Common myeloid progenitor, CD34-positive (primary cell): ENCODE results near the gene ARAF.

ENCODE experiments used
- CTCF ChIA-PET: fragments of 350-600 bp; sonication (Branson Sonifier 250); formaldehyde crosslinking; loops from one replicate; lab custom pipeline; 2021; ENCODE audit warnings: antibody characterized with exemption; lab: Charles Lee
- POLR2A ChIA-PET: fragments of 350-600 bp; sonication (Branson Sonifier 250); formaldehyde crosslinking; loops from one replicate; lab custom pipeline; 2021; ENCODE audit warnings: antibody characterized with exemption; lab: Charles Lee
- DNase-seq, 3 donors: peaks; one replicate each; pipeline versions ENCODE4 v3.0.0 to v3.0.0-alpha.2; 2013
- H3K27ac ChIP-seq, 2 experiments: 1 replicate in 1 of 2; 2 replicates in 1 of 2; pipeline ENCODE4 v1.7.0; 2013; ENCODE audit warnings: inconsistent platforms in 2 of 2, low read length in 2 of 2, mild to moderate bottlenecking in 2 of 2, low read depth in 1 of 2, moderate library complexity in 1 of 2; ENCODE audit not compliant: severe bottlenecking in 2 of 2, insufficient read depth in 1 of 2, poor library complexity in 1 of 2
- H3K27me3 ChIP-seq, 5 experiments: replicated peaks in 2 of 5; 1 replicate in 3 of 5; 2 replicates in 2 of 5; pipeline versions ENCODE4 v1.6.1 to v1.7.0; 2013; ENCODE audit warnings: low read length in 4 of 5, mild to moderate bottlenecking in 2 of 5, moderate library complexity in 2 of 5, inconsistent platforms in 1 of 5; ENCODE audit not compliant: insufficient read depth in 5 of 5, control insufficient read depth in 4 of 5
- H3K36me3 ChIP-seq, 4 experiments: 1 replicate in 2 of 4; 2 replicates in 2 of 4; pipeline versions ENCODE4 v1.6.1 to v1.7.0; 2013; ENCODE audit warnings: low read length in 3 of 4, control low read depth in 1 of 4, mild to moderate bottlenecking in 1 of 4; ENCODE audit not compliant: control insufficient read depth in 4 of 4, insufficient read depth in 4 of 4
- H3K4me1 ChIP-seq, 4 experiments: 1 replicate in 3 of 4; 2 replicates in 1 of 4; pipeline versions ENCODE4 v1.6.1 to v1.7.1; 2013; ENCODE audit warnings: low read length in 3 of 4, mild to moderate bottlenecking in 3 of 4, control low read depth in 1 of 4, inconsistent platforms in 1 of 4, moderate library complexity in 1 of 4; ENCODE audit not compliant: control insufficient read depth in 4 of 4, insufficient read depth in 4 of 4; ENCODE audit errors: control extremely low read depth in 1 of 4
- H3K4me3 ChIP-seq, 7 experiments: 1 replicate in 4 of 7; 2 replicates in 3 of 7; pipeline versions ENCODE4 v1.5.1 to v1.7.0; 2013; ENCODE audit warnings: mild to moderate bottlenecking in 7 of 7, low read length in 6 of 7, moderate library complexity in 6 of 7, inconsistent platforms in 2 of 7, low read depth in 2 of 7, control low read depth in 1 of 7; ENCODE audit not compliant: insufficient read depth in 4 of 7, control insufficient read depth in 1 of 7; ENCODE audit errors: extremely low read depth in 1 of 7
- H3K9me3 ChIP-seq, 5 experiments: 1 replicate in 4 of 5; 2 replicates in 1 of 5; pipeline versions ENCODE4 v1.6.1 to v1.7.1; 2013; ENCODE audit warnings: low read length in 4 of 5, mild to moderate bottlenecking in 2 of 5, inconsistent platforms in 1 of 5, low read depth in 1 of 5, moderate library complexity in 1 of 5; ENCODE audit not compliant: control insufficient read depth in 4 of 5, insufficient read depth in 2 of 5; ENCODE audit errors: control extremely low read depth in 1 of 5
- WGBS: methylation state at CpG from one replicate; pipeline ENCODE4 v1.1.5; 2013; ENCODE audit not compliant: insufficient coverage; 5-methylcytosine and 5-hydroxymethylcytosine counted together

ARAF gene

GRCh38 chrX:47619486-47620302, 58.7 kb downstream of the ARAF start, which contains the start of gene SYN1:
TSS of gene SYN1 (minus strand) at chrX:47619857. CDS start at chrX:47619728, 129 bp downstream.
- peaks cover 0 to 3% (median 0%) of the 10 kb centered on the region in 5 experiments for H3K9me3 ChIP-seq
- 39% methylated on average over 64 of the region's 88 CpGs for WGBS
- ChIA-PET POLR2A (interaction anchor here (1.4 kb wide), 1 partner anchor 9 kb away, joined by 3 read pairs; no protein-coding TSS in a partner anchor), CTCF (no interaction called here)
- no peak within 1 kb of the TSS for H3K27ac ChIP-seq
- no peaks in the 10 kb centered on the region for H3K36me3 ChIP-seq
- DNase-seq, result peak; percentile 84 to 93 (median 92)
- peaks cover 0 to 11% (median 2%) of the 10 kb centered on the region in 5 experiments for H3K27me3 ChIP-seq
- H3K4me1 ChIP-seq, result peaks cover 0 to 15% (median 6%) of the 10 kb centered on the region in 4 experiments
- H3K4me3 ChIP-seq, result peak within 1 kb of the TSS in 4 of 7 experiments; percentile 36 to 46 (median 46)

- POLR2A ChIA-PET, result interaction anchor here (1.4 kb wide), 1 partner anchor 9 kb away, joined by 3 read pairs; no protein-coding TSS in a partner anchor
- Histone ChIP-seq H3K4me3 (no peak overlapping the region), H3K27me3 (peaks cover 0 to 11% (median 2%) of the 10 kb centered on the region in 5 experiments), H3K9me3 (peaks cover 0 to 3% (median 0%) of the 10 kb centered on the region in 5 experiments), H3K36me3 (no peaks in the 10 kb centered on the region), H3K4me1 (peaks cover 0 to 15% (median 6%) of the 10 kb centered on the region in 4 experiments), H3K27ac (no peak overlapping the region)
- CTCF ChIA-PET, result no interaction called here
- WGBS, result 83% methylated on average over 1 of the region's 9 CpGs
- DNase-seq, result no peak
Observed at GRCh38 chrX:47620303-47620685, 59.3 kb downstream of the ARAF start.
